ENCODE results near the gene FURIN.
"Not testable (repeated sequence)": the region's sequence is repeated elsewhere in the genome, so short reads cannot be mapped to it uniquely, and the experiment has no call there.

The FURIN gene

DNA sequence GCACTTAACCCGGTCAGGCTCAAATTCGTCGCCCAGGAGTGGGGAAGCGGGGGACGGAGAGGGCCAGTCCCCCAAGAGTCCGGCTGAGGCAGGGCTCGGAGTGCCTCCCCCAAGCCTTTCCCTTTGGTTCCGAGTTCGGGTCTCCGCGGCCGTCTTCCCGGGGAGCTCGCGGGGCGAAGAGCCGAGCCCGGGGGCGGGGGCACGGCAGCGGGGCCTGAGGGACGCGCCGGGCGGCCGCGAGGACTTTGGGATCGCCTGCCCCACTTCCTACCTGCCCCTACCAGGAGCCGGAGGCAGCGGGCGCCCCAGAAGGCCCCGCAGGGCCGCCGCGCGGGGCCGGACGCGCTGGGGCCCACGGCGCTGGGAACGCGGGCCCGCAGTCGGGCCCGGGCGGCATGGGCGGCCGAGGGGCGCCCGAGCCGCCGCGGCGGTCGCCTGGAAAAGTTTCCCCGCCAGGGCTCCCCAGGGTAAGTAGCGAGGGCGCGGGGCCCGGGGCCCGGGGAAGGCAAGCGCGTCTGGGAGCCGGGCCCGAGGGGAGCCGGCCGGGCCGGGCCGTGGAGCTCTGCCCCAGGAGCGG lies 2.8 kb downstream of the FURIN start:
- DNase-seq: peak; percentile 41

DNA sequence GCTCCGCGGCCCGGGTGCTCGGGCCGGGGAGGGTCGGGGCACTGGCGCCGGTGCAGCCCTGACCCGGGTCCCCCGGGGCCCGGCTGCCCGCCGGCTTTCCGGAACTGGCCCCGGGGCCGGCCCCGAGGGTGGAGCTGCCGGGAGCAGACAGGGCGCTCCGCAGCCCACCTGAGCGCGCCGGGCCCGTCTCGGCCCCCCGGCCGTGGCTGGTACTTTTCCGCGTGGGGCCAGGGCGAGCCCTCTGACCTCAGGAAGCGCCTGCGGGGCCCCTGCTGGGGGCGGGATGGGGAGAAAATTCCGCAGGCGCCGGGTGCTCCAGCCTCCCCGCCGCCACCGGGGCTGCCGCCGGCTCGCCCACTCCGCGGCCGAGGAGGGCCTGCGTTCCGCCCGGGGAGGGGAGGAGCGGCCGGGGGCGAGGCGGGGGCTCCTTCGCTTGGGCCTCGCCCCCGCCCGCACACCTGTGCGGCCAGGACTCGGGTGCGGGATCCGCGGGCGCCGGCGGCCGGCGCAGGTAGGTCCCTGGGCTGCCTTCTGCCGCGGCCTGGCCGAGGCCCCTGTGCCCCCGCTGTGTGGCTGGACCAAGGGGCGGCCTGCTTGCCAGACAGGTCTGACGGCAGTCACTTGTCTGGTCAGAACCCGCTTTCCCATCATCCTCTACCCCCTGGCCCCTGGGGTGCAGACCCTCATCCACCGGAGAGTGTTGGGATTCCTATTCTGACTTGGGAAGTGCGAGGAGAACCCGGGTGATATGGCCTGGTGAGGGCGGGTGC lies 3.5 kb downstream of the FURIN start:
- DNase-seq: peak; percentile 46

DNA sequence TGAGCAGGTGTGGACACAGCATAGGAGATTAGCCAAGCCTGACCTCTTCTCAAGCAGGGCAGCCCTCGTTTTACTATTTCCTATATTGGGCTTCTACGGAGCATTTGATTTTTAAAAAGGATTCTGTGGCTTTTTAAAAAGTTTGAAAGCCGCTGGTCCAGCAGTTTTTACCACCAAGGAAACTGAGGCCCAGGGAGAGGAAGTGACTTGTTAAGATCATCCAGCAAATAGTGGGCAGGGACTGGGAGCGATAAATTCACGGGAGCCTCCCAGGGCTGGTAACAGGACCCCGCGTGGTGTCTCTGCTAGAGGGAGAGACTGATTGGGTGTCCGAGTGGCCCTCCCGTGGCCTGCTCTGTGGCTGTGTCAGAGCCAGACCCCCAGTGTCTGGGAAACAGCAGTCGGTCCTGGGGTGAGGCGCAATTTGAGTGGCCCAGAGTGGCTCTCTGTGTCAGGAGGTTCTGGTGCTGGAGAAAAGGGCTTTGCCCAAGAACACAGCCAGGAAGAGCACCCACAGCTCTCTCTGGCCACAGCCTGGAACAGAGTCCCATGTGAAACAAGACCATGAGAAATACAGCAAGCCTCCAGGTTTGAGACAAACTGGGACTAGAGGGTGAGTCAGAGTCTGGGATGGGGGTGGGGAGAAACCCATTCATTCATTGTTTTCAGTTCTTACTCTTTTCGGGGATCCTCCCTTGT lies 4.2 kb downstream of the FURIN start:
- DNase-seq: peak; percentile 83

DNA sequence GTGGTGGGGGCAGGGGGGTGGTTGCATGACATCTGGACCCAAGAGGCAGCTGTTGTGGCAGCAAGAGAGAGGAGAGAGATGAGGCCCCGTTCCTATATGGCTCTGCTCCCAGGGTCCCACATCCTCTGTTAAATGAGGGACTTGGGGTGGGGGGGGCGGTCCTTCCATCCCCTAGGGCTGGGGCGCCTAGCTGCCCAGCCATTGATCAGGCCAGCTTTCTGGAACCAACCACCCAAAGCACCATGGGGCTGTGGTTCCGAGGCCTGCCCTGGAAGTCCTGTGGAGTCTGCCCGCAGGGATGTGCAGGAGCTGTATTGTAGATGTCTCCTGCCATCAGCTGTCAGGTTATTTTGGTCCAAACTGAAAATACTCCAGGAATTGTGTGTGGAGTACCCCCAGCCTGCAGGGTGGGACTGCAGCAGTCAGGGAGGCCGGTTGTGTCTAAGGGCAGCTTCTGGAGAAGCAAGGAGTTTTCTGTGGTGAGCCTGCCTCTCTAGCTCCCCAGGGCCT lies 5.2 kb downstream of the FURIN start:
- DNase-seq: no peak

DNA sequence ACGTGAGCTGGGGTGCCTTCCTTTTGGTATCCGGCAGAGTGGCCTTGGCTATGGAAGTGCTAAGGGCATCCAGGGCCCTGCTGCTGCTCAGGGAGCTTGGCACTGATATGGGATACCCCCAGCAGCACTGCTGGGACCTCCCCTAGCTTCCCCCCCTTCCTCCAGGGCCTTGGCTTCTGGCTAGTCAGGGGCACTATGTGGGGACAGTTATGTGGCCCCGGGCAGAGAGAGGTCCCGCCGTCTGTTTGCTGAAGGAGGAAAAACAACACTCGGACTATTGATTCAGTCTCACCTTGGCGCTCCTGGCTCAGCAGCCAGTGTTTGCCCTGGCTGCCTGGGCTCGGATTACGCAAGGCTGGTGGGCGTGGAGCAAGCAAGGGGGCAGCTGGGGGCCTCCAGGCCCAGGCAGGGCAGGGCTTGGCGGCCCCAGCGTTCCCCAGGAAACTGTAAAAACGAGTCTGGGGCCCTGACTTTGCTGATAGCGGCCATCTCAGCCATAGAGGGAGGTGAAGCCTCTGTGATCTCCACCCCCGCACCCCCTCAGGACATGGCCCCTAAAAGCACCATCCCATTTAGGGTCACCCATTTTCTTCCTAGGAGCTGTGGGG lies 5.7 kb downstream of the FURIN start:
- DNase-seq: no peak

DNA sequence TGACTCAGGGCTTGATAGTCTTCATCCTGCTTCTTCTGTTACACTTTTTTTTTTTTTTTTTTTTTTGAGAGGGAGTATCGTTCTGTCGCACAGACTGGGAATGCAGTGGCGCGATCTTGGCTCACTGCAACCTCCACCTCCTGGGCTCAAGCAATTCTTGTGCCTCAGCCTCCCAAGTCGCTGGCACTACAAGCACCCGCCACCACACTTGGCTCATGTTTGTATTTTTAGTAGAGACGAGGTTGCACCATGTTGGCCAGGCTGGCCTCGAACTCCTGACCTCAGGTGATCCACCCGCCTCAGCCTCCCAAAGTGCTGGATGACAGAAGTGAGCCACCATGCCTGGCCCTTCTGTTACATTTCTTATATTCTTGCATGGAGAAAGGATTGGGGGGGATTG lies 6.6 kb downstream of the FURIN start:
- not testable (repeated sequence) for DNase-seq

DNA sequence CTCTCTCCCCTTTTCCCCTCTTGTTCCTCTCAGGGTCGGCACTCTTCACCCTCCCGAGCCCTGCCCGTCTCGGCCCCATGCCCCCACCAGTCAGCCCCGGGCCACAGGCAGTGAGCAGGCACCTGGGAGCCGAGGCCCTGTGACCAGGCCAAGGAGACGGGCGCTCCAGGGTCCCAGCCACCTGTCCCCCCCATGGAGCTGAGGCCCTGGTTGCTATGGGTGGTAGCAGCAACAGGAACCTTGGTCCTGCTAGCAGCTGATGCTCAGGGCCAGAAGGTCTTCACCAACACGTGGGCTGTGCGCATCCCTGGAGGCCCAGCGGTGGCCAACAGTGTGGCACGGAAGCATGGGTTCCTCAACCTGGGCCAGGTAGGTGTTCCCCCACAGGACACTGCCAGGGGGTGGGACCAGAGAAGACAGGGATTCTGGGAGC lies 7.2 kb downstream of the FURIN start:
- no peak for DNase-seq

DNA sequence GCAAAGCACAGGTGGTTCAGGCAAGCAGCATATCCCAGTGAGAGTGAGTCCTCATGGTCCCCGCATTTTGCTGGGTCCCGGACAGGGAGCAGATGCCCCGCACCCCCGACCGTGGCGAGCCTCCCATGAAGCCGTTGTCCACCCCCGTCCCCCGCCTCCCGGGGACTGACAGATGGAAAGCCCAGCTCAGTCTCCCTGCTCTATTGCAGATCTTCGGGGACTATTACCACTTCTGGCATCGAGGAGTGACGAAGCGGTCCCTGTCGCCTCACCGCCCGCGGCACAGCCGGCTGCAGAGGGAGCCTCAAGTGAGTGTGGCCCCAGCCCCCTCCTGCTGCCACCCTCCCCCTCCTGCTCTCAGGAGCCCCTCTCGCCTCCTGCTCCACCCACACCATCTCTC lies 7.7 kb downstream of the FURIN start:
- no peak for DNase-seq

DNA sequence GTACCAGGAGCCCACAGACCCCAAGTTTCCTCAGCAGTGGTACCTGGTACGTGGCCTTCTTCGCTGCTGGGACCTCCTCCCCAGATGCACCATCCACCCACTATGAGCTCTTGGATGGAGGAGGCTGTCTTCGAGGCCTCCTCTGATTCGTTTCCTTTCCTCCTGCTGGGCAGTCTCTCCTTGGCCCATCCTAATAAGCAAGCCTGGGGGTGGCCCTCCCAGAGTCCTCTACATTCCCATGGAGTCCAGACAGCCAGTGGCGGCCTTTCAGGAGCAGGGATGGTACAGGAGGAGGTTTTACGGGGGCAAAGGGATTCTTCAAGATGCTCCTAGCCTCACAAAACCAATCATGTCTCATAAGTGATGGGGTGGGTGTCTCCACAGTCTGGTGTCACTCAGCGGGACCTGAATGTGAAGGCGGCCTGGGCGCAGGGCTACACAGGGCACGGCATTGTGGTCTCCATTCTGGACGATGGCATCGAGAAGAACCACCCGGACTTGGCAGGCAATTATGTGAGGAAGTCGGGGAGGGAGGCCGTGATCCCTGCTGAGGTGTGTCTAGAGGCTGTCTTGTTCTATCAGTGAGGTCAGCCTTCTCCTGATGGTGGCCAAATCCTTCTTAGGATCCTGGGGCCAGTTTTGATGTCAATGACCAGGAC lies 8.3 kb downstream of the FURIN start:
- DNase-seq: no peak

DNA sequence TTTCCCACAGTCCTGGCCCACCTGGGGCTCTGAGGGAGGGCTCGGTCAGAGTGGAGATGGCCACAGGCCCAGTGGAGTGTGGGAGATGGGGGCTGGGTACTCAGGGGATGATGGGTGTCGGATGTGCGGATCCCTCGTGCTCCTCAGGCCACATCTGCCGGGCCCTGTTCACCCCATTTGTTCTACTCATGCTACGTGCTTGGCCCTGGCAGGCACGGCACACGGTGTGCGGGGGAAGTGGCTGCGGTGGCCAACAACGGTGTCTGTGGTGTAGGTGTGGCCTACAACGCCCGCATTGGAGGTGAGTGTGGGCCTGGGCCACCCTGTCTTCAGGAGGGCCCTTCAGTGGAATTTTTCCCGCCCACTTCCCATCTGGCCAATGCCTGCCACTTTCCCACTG lies 8.9 kb downstream of the FURIN start:
- DNase-seq: no peak

DNA sequence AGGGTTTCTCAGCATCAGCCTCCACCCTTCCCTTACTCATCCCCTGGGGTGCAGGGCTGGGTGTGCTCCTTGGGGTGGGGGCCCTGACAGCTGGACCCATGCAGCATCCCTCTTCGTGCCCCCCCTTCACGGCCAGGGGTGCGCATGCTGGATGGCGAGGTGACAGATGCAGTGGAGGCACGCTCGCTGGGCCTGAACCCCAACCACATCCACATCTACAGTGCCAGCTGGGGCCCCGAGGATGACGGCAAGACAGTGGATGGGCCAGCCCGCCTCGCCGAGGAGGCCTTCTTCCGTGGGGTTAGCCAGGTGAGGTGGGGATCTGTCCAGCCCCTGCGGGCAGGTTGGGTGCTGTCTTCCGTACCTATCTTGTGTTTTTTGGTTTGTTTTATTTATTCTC lies 9.6 kb downstream of the FURIN start:
- DNase-seq: no peak

DNA sequence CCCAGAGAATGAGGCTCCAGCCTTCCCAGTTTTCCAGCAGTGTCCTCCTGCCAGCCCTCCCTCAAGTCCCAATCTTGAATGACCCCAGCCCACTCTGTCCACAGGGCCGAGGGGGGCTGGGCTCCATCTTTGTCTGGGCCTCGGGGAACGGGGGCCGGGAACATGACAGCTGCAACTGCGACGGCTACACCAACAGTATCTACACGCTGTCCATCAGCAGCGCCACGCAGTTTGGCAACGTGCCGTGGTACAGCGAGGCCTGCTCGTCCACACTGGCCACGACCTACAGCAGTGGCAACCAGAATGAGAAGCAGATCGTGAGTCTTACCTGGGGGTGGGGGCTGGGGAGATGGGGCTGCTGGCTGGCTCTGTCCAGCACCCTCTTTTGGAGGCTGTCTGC lies 10.3 kb downstream of the FURIN start:
- no peak for DNase-seq

DNA sequence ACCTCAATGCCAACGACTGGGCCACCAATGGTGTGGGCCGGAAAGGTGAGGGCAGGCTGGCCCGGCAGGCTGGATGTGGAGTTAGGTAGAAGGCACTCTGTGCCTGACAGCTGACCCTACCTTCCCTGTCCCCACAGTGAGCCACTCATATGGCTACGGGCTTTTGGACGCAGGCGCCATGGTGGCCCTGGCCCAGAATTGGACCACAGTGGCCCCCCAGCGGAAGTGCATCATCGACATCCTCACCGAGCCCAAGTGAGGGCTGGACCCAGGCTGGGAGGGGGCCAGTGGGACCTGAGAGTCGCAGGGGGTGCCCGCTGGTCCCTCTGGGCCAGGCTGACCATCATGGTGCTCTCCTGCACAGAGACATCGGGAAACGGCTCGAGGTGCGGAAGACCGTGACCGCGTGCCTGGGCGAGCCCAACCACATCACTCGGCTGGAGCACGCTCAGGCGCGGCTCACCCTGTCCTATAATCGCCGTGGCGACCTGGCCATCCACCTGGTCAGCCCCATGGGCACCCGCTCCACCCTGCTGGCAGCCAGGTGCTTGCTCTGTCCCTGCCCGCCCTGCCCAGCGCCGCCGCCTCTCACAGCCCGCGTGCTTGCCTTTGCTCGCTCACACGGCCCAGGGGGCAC lies 11.5 kb downstream of the FURIN start:
- DNase-seq: no peak

DNA sequence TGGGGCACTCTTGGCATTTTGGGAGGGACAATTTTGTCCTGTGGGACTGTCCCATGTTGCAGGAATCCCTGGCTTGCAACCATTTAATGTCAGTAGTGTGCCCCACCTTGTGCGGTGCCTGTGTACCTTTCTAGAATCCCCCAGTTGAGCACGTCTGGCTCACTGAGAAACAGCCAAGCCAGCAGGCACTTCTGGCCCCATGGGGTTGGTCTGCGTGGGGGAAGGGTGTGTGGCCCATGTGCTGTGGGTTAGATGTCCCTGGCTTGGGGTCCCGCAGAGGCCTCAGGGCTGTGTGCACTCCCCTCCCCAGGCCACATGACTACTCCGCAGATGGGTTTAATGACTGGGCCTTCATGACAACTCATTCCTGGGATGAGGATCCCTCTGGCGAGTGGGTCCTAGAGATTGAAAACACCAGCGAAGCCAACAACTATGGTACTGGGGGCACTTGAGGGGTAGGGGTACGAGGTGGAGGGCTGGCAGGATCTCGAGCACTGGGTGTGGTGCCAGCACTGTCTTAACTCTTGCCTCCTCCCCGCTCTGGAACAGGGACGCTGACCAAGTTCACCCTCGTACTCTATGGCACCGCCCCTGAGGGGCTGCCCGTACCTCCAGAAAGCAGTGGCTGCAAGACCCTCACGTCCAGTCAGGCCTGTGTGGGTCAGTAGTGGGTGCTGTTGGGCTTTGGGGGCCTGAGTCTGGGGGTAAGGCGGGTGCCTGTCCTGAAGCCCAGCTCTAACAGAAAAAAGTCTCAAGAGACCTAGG lies 12.2 kb downstream of the FURIN start:
- DNase-seq: no peak

DNA sequence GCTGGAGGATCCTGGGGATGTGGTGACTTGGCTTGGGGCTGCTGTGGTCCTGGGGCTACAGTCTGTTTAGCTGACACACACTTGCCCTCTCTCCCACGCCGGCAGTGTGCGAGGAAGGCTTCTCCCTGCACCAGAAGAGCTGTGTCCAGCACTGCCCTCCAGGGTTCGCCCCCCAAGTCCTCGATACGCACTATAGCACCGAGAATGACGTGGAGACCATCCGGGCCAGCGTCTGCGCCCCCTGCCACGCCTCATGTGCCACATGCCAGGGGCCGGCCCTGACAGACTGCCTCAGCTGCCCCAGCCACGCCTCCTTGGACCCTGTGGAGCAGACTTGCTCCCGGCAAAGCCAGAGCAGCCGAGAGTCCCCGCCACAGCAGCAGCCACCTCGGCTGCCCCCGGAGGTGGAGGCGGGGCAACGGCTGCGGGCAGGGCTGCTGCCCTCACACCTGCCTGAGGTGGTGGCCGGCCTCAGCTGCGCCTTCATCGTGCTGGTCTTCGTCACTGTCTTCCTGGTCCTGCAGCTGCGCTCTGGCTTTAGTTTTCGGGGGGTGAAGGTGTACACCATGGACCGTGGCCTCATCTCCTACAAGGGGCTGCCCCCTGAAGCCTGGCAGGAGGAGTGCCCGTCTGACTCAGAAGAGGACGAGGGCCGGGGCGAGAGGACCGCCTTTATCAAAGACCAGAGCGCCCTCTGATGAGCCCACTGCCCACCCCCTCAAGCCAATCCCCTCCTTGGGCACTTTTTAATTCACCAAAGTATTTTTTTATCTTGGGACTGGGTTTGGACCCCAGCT lies 13.0 kb downstream of the FURIN start:
- DNase-seq: no peak

DNA sequence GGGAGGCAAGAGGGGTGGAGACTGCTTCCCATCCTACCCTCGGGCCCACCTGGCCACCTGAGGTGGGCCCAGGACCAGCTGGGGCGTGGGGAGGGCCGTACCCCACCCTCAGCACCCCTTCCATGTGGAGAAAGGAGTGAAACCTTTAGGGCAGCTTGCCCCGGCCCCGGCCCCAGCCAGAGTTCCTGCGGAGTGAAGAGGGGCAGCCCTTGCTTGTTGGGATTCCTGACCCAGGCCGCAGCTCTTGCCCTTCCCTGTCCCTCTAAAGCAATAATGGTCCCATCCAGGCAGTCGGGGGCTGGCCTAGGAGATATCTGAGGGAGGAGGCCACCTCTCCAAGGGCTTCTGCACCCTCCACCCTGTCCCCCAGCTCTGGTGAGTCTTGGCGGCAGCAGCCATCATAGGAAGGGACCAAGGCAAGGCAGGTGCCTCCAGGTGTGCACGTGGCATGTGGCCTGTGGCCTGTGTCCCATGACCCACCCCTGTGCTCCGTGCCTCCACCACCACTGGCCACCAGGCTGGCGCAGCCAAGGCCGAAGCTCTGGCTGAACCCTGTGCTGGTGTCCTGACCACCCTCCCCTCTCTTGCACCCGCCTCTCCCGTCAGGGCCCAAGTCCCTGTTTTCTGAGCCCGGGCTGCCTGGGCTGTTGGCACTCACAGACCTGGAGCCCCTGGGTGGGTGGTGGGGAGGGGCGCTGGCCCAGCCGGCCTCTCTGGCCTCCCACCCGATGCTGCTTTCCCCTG lies 13.8 kb downstream of the FURIN start:
- DNase-seq: no peak

DNA sequence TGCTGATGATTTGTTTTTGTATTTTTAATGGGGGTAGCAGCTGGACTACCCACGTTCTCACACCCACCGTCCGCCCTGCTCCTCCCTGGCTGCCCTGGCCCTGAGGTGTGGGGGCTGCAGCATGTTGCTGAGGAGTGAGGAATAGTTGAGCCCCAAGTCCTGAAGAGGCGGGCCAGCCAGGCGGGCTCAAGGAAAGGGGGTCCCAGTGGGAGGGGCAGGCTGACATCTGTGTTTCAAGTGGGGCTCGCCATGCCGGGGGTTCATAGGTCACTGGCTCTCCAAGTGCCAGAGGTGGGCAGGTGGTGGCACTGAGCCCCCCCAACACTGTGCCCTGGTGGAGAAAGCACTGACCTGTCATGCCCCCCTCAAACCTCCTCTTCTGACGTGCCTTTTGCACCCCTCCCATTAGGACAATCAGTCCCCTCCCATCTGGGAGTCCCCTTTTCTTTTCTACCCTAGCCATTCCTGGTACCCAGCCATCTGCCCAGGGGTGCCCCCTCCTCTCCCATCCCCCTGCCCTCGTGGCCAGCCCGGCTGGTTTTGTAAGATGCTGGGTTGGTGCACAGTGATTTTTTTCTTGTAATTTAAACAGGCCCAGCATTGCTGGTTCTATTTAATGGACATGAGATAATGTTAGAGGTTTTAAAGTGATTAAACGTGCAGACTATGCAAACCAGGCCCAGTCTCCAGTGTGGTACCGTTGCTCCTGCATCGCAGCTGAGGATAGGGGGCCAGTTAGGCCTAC lies 14.6 kb downstream of the FURIN start:
- no peak for DNase-seq

DNA sequence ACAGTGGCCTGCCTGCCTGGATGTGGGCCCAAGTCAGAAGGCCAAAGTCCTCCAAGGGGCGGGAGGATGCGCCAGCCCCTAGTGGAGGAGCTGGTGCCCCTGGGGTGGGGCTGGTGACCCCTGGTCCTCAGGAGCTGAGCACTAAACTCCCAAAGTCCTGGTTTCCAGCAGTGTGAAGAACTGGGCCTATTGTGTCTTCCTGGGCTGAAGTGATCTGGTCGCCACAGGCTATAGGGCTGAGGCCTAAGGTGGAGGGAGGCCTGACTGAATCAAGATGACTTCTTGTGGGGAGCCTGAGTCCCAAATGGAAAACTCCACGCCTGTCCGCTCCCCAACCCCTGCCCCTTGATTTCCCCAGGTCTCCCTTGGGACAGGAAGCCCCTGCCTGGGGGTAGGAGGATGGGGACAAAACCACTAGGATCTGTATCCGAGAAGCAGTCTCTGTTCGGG lies 15.2 kb downstream of the FURIN start:
- no peak for DNase-seq
